ENCODE data around the gene TCL1B.
"Not testable (repeated sequence)": the region's sequence is repeated elsewhere in the genome, so short reads cannot be mapped to it uniquely, and the experiment has no call there.

The TCL1B gene

GRCh38 chr14:95703805-95704204 lies 17.6 kb downstream of the TCL1B start:
- no peak for DNase-seq

- DNase-seq, result no peak
These were observed 19.3 kb downstream of the TCL1B start for GRCh38 chr14:95705518-95705917.

GRCh38 chr14:95707327-95707726 lies 21.1 kb downstream of the TCL1B start:
- DNase-seq, result no peak

GRCh38 chr14:95710106-95710505 lies 23.9 kb downstream of the TCL1B start:
- DNase-seq, result no peak

- DNase-seq, result no peak
These were observed 25.4 kb downstream of the TCL1B start for GRCh38 chr14:95711476-95712176.

GRCh38 chr14:95712398-95712797 lies 26.2 kb downstream of the TCL1B start:
- no peak for DNase-seq

- no peak for DNase-seq
These were observed 27.6 kb downstream of the TCL1B start, which contains the start of gene TCL1A for GRCh38 chr14:95713596-95714371. TCL1A (minus strand) TSS chr14:95714125; CDS start chr14:95714066, 59 bp downstream.

GRCh38 chr14:95722525-95723190 lies 36.4 kb downstream of the TCL1B start:
- DNase-seq, result no peak

GRCh38 chr14:95725685-95726336 lies 39.6 kb downstream of the TCL1B start:
- DNase-seq, result no peak

- DNase-seq, result no peak
These were observed 41.0 kb downstream of the TCL1B start for GRCh38 chr14:95727056-95727700.

GRCh38 chr14:95729402-95730028 lies 43.3 kb downstream of the TCL1B start:
- not testable (repeated sequence) for DNase-seq

GRCh38 chr14:95730126-95730525 lies 43.9 kb downstream of the TCL1B start:
- no peak for DNase-seq

- no peak for DNase-seq
These were observed 47.0 kb downstream of the TCL1B start for GRCh38 chr14:95733212-95733611.

GRCh38 chr14:95739356-95739755 lies 53.1 kb downstream of the TCL1B start:
- no peak for DNase-seq

- DNase-seq, result no peak
These were observed 54.8 kb downstream of the TCL1B start for GRCh38 chr14:95741038-95741490.

GRCh38 chr14:95741781-95742180 lies 55.6 kb downstream of the TCL1B start:
- DNase-seq, result no peak
